Right atrium auricular region (tissue), 2 donors: Measurements from ENCODE around the gene KCNJ10. TPM values are rescaled to one million over a fixed set of nuclear protein-coding genes. Genes with fewer than 3 reads are reported as not detected.

ENCODE experiments used
- DNase-seq: peaks from one replicate; pipeline ENCODE4 v3.0.0-alpha.2; 2019; ENCODE audit warnings: low spot score
- H3K27ac ChIP-seq, 2 donors: fragments of 200-600 bp; sonication (generic); 1 replicate in 1 of 2; 2 replicates in 1 of 2; pipeline ENCODE4 v1.5.1; 2016 to 2019
- H3K27me3 ChIP-seq, 2 donors: fragments of 200-600 bp; sonication (generic); one replicate each; pipeline versions ENCODE4 v1.5.1 to v1.6.0; 2017 to 2019
- H3K36me3 ChIP-seq: fragments of 200-600 bp; sonication (generic); one replicate; pipeline ENCODE4 v1.5.1; 2016
- H3K4me1 ChIP-seq, 2 donors: fragments of 200-600 bp; sonication (generic); one replicate each; pipeline versions ENCODE4 v1.5.1 to v1.6.0; 2017 to 2019
- H3K4me3 ChIP-seq, 2 donors: fragments of 200-600 bp; sonication (generic); 1 replicate in 1 of 2; 2 replicates in 1 of 2; pipeline ENCODE4 v1.5.1; 2017 to 2019; ENCODE audit warnings: mild to moderate bottlenecking in 1 of 2, moderate library complexity in 1 of 2
- H3K9me3 ChIP-seq, 2 donors: fragments of 200-600 bp; sonication (generic); one replicate each; pipeline ENCODE4 v1.5.1; 2019
- total RNA-seq, 2 donors: library from RNA; depleted of rRNA; stranded (reverse); fragments of >200 nt; gene quantifications; one replicate each; pipeline ENCODE4 v1.1.0, GENCODE V29; 2016
- TF ChIP-seq, protein P1 (sequence below), 2 donors: fragments of 200-600 bp; sonication (generic); IDR thresholded peaks; one replicate each; pipeline ENCODE4 v1.5.1; 2019; ENCODE audit warnings: antibody characterized with exemption in 2 of 2

The KCNJ10 gene
- total RNA-seq, 2 donors from 2014 or later: 0.20 TPM; not detected in 1

DNA sequence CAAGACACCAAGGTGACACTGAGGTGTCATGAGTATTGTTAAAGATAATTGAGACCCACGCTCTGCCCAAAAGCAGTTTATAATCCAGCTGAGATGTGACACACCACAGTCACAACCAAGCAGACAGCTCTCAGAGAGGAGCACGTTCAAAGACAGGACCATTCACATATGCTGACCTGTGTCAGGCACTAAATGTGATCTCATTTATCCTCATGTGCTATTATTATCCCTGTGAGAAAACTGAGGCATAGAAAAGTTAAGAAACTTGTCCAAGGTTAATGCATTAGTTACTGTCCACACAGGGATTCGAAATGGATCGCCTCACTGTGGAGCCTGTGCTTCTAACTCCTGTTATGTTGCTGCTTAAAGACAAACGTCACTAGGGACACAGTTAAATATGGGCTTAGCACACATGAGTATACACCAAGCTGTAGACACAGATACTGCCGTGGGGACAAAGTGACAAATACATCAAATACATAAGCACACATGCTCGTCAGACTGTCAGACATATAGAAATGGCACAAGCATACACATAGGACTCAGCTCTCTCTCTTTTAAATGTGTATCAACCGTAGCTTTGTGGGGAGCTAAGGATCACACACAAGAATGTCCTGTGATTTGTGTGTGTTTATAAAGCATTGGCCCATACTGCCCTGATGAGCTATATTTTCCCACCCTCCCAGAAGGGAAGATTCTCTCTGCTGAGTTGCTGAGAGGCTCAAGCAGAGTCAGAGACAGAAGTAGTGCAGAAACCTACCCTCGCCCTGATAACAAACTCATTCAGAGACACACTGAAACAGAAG, 32.0 kb upstream of the KCNJ10 start:
- Histone ChIP-seq H3K27me3 (no peaks in the 10 kb centered on the region), H3K9me3 (no peaks in the 10 kb centered on the region), H3K36me3 (no peaks in the 10 kb centered on the region), H3K27ac (peak overlapping the region; percentile 72 to 75), H3K4me1 (peaks cover 0 to 33% of the 10 kb centered on the region in 2 donors), H3K4me3 (no peak overlapping the region)
- TF ChIP-seq, protein P1, sequence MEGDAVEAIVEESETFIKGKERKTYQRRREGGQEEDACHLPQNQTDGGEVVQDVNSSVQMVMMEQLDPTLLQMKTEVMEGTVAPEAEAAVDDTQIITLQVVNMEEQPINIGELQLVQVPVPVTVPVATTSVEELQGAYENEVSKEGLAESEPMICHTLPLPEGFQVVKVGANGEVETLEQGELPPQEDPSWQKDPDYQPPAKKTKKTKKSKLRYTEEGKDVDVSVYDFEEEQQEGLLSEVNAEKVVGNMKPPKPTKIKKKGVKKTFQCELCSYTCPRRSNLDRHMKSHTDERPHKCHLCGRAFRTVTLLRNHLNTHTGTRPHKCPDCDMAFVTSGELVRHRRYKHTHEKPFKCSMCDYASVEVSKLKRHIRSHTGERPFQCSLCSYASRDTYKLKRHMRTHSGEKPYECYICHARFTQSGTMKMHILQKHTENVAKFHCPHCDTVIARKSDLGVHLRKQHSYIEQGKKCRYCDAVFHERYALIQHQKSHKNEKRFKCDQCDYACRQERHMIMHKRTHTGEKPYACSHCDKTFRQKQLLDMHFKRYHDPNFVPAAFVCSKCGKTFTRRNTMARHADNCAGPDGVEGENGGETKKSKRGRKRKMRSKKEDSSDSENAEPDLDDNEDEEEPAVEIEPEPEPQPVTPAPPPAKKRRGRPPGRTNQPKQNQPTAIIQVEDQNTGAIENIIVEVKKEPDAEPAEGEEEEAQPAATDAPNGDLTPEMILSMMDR (IDR thresholded peaks at IDR 0.05): no peak
- no peak for DNase-seq

DNA sequence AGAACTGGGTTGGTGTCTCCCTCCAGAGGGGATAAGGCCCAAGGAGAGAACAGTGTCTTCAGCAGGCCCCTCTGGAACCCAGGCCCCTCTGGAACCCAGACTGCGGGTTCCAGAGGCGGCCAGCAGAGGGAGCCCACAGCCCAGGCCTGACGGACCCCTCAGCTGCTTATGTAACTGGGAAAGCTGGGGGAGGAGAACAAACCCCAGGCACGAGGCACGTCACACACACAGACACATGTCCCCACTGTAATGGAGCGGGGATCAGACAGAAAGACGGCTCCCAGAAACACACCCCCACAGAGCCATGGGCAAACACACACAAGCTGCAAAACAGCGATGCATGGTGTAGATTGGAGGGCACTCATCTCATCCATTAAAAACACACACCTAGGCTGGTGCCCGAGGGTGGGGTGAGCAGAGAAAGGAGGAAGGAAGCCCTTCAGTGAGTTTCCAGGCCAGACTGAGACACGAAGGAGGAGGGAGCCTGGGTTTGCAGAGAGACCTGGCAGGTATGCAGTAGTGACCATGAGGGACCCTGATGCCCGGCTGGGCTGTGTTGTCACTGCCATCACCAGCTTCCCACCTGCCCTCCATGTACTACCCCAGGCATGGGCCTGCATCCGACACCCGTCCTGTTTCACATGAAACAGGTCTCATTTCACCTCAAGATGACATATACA, 31.2 kb upstream of the KCNJ10 start:
- H3K9me3 ChIP-seq: no peaks in the 10 kb centered on the region
- H3K27me3 ChIP-seq: no peaks in the 10 kb centered on the region
- TF ChIP-seq, protein P1 (IDR thresholded peaks at IDR 0.05): peak; percentile 88 to 98
- no peak overlapping the region for H3K4me3 ChIP-seq
- peak; percentile 88 for DNase-seq
- H3K27ac ChIP-seq: peak overlapping the region; percentile 72 to 75
- H3K36me3 ChIP-seq: no peaks in the 10 kb centered on the region
- peaks cover 0 to 41% of the 10 kb centered on the region in 2 donors for H3K4me1 ChIP-seq

DNA sequence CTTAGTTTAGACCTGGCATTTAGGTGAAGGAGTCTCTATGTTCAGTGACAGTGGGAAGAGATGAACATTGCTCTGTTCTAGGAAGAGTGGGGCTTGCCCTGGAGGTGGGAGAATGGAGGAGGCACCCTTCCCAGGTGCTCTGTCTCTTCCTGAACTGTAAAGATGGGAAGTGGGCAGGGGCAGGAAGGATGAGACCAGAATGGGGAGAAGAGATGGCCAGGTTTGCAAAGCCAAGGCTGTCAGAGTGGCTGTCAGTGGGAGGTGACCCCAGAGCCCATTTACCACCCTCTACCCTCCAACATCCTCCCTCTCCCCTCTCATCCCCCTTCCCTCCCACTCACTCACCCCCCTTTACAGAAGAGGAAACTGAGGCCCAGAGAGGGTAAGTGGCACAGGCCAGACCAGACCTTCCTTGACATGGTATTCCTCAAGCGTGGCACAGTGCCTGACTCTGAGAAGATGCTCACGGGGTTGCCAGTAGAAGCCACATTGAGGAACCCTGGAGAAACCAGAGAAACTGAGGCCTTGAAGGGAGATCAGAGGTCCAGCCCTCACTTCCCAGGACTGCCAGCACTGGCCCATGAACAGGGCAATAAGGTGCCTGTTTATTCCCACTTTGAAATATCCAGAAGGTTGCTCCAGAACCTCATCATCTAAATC, 29.9 kb upstream of the KCNJ10 start:
- DNase-seq: no peak
- Histone ChIP-seq H3K4me3 (no peak overlapping the region), H3K9me3 (no peaks in the 10 kb centered on the region), H3K27me3 (no peaks in the 10 kb centered on the region), H3K27ac (peak overlapping the region; percentile 87 to 89), H3K36me3 (no peaks in the 10 kb centered on the region), H3K4me1 (peaks cover 0 to 48% of the 10 kb centered on the region in 2 donors)
- TF ChIP-seq, protein P1 (IDR thresholded peaks at IDR 0.05): no peak

DNA sequence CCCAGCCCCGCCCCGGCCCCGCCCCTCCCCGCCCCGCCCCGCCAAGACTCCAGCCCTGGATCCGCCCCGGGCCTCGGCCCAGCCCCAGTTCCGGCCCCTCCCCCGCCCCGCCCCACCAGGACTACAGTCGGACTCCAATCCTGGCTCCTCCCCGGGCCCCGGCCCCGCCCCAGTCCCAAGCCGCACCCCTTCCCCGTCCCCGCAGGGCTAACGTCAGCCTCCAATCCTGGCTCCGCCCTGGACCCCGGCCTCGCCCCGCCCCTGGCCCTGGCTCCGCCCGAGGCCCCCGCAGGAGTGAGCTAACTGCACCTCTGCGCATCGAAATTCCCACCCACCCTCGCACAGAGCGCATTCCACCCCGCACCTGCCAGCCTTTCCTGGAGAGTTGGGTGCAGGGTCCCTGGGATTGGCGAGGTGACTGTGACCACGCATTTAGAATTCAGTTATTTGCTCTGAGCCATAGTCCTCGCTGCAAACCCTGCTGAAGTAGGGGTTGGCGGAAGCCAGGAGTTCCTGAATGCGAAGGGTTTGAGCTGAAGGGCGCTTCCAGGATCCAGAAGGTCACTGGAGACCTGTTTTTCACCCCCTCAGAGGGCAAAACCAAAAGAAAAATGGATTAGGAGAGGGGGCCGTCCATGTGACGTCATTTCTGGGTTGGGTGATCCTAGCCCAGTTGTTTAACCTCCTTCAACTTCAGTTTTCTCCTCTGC, 29.0 kb upstream of the KCNJ10 start:
- Histone ChIP-seq H3K36me3 (no peaks in the 10 kb centered on the region), H3K27ac (peak overlapping the region; percentile 87 to 89), H3K27me3 (no peaks in the 10 kb centered on the region), H3K4me1 (peaks cover 0 to 48% of the 10 kb centered on the region in 2 donors), H3K9me3 (no peaks in the 10 kb centered on the region), H3K4me3 (peak overlapping the region; percentile 52 to 88)
- TF ChIP-seq, protein P1 (IDR thresholded peaks at IDR 0.05): no peak
- DNase-seq: peak; percentile 96
